ENCODE measurements around the gene KRTAP10-11.

DNA sequence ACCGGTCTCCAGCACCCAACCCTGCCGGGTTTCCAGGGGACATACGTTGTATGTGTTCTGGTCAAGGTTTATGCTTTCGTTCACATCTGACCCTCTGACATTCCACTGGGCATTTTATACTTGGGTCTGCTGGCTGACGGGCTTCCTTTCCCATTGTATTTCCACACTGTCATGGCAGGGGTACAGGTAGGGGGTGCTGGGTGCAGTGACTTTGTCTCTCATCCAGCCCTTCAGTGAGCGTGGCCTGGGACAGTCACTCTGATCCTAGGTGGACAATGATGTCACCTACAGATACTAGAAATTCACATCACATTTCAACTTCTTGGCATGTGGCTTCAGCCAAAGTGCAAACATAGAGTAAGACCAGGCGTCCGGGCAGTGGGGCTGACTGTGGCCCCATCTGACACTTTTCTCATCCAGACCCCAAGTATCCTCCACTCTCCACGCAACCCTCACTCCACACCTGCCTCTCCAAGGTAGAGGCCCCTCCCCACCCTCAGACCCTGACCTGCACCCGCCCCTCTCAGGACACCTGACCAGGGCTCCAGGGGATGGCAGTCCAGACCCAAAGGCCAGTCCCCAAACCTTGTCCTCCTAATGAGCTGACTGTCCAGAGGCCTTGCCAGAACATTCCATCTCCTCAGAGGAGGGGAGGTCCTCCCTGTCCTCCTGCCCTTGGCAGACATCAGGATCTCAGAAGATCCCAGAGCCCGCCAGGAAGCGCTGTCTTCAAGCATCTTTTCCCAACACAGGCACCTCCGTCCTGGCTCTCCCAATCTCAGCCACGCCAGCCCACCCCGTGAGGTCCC is 9.8 kb upstream of the KRTAP10-11 start:
- TF ChIP-seq OVOL2 (CRISPR knock-in tag; IDR thresholded peaks at IDR 0.05; ENCODE audit: borderline replicate concordance) (no peak), TEAD4 (CRISPR knock-in tag; IDR thresholded peaks at IDR 0.05) (no peak), ZNF263 (CRISPR knock-in tag; IDR thresholded peaks at IDR 0.05; ENCODE audit: low read depth) (no peak)
- TF ChIP-seq, protein P1, sequence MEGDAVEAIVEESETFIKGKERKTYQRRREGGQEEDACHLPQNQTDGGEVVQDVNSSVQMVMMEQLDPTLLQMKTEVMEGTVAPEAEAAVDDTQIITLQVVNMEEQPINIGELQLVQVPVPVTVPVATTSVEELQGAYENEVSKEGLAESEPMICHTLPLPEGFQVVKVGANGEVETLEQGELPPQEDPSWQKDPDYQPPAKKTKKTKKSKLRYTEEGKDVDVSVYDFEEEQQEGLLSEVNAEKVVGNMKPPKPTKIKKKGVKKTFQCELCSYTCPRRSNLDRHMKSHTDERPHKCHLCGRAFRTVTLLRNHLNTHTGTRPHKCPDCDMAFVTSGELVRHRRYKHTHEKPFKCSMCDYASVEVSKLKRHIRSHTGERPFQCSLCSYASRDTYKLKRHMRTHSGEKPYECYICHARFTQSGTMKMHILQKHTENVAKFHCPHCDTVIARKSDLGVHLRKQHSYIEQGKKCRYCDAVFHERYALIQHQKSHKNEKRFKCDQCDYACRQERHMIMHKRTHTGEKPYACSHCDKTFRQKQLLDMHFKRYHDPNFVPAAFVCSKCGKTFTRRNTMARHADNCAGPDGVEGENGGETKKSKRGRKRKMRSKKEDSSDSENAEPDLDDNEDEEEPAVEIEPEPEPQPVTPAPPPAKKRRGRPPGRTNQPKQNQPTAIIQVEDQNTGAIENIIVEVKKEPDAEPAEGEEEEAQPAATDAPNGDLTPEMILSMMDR (IDR thresholded peaks at IDR 0.05): no peak
